SH-SY5Y (cell line): ENCODE data around the gene ANKRD63.

Source experiments
- GATA2 ChIP-seq: IDR thresholded peaks from 2 replicates; pipeline ENCODE4 v1.6.1; 2011; ENCODE audit warnings: mild to moderate bottlenecking, low read depth, low read length
- GATA3 ChIP-seq: IDR thresholded peaks from 2 replicates; pipeline ENCODE4 v1.6.1; 2011; ENCODE audit warnings: low read depth, mild to moderate bottlenecking, low read length, moderate library complexity

DNA sequence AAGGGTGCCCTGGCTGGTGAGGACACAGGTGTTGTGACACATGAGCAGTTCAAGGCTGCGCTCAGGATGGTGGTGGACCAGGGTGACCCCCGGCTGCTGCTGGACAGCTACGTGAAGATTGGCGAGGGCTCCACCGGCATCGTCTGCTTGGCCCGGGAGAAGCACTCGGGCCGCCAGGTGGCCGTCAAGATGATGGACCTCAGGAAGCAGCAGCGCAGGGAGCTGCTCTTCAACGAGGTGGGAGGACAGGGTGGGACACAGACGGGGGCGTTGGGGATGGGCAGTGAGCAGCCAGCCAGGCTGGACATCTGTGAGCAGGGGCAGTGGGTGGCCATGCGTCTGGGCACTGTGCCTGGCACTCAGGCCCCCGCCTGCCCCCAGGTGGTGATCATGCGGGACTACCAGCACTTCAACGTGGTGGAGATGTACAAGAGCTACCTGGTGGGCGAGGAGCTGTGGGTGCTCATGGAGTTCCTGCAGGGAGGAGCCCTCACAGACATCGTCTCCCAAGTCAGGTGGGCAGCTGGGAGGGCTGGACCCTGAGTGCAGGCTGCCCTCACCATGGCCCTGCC is 10.3 kb downstream of the ANKRD63 start:
- TF ChIP-seq GATA2, result no peak
- no peak for TF ChIP-seq GATA3
